Fibroblast of lung (primary cell): Measurements from ENCODE around the gene MYRIP.

Experiments used
- EZH2 ChIP-seq: IDR thresholded peaks from 2 replicates; pipeline ENCODE4 v1.5.1; 2012; ENCODE audit warnings: low read length, control low read depth, mild to moderate bottlenecking; ENCODE audit errors: missing control alignments
- TF ChIP-seq, protein P1 (sequence below), 2 donors: IDR thresholded peaks in 1 of 2; conservative IDR thresholded peaks in 1 of 2; 1 replicate in 1 of 2; 2 replicates in 1 of 2; pipeline ENCODE4 v1.5.1; 2011 to 2012; ENCODE audit warnings: low read length in 2 of 2, control low read depth in 1 of 2, inconsistent platforms in 1 of 2, low read depth in 1 of 2, mild to moderate bottlenecking in 1 of 2

DNA sequence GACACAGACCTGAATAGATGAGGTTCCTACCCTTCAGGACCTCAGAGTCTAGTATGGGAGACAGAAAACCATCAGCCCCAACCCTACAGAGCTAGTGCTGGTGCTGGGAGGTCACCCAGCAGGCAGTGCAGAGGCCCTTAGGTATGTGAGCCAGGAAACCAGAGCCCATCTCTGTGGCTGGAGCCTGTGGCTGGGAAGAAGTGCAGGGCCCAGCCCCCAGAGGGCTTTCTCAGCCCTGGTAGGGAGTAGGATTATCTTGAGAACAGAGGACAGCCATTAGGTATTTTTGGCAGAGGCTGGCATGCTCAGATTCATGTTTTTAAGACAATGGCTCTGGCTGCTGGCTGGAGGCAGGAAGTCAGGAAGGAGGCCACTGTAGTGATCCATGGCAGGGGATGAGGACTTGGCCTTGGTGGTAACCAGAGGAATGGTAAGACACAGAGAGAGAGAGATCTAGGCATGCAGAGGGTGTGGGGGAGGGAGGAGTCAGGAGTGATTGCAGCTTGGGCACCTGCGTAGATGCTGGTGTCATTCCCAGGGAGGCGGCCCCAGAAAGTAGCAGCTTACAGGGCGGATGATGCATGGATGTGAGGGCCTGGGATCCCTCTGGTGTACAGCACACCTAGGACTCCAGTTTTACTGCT lies 279.2 kb downstream of the MYRIP start:
- TF ChIP-seq, protein P1, sequence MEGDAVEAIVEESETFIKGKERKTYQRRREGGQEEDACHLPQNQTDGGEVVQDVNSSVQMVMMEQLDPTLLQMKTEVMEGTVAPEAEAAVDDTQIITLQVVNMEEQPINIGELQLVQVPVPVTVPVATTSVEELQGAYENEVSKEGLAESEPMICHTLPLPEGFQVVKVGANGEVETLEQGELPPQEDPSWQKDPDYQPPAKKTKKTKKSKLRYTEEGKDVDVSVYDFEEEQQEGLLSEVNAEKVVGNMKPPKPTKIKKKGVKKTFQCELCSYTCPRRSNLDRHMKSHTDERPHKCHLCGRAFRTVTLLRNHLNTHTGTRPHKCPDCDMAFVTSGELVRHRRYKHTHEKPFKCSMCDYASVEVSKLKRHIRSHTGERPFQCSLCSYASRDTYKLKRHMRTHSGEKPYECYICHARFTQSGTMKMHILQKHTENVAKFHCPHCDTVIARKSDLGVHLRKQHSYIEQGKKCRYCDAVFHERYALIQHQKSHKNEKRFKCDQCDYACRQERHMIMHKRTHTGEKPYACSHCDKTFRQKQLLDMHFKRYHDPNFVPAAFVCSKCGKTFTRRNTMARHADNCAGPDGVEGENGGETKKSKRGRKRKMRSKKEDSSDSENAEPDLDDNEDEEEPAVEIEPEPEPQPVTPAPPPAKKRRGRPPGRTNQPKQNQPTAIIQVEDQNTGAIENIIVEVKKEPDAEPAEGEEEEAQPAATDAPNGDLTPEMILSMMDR (conservative IDR thresholded peaks at IDR 0.05 in 1 of 2, IDR thresholded peaks at IDR 0.05 in 1 of 2; ENCODE audit: low read depth in 1 of 2, low read length in 2 of 2): no peak
- TF ChIP-seq EZH2: no peak
